ENCODE measurements around the gene OR13A1.
"Not testable (repeated sequence)": the region's sequence is repeated elsewhere in the genome, so short reads cannot be mapped to it uniquely, and the experiment has no call there.

OR13A1 gene

GRCh38 chr10:45340420-45340819 is 25.0 kb upstream of the OR13A1 start:
- POLR2A ChIA-PET; H3K36me3 ChIP-seq (ENCODE audit: control insufficient read depth in 2 of 2, insufficient read depth in 1 of 2, low read length in 2 of 2); H3K9me3 ChIP-seq (ENCODE audit: control insufficient read depth, insufficient read depth, low read depth, low read length); H3K4me3 ChIP-seq (ENCODE audit: low read depth, low read length); CTCF ChIA-PET; H3K4me1 ChIP-seq (ENCODE audit: control insufficient read depth, insufficient read depth, low read length); H3K27ac ChIP-seq (ENCODE audit: extremely low read depth, low read depth, low read length): not testable (repeated sequence)

GRCh38 chr10:45339894-45340293 is 24.5 kb upstream of the OR13A1 start:
- Histone ChIP-seq H3K27ac (ENCODE audit: extremely low read depth, low read depth, low read length) (no peak overlapping the region), H3K9me3 (ENCODE audit: control insufficient read depth, insufficient read depth, low read depth, low read length) (no peaks in the 10 kb centered on the region), H3K4me1 (ENCODE audit: control insufficient read depth, insufficient read depth, low read length) (no peaks in the 10 kb centered on the region), H3K36me3 (ENCODE audit: control insufficient read depth in 2 of 2, insufficient read depth in 1 of 2, low read length in 2 of 2) (no peaks in the 10 kb centered on the region), H3K4me3 (ENCODE audit: low read depth, low read length) (no peak overlapping the region)
- CTCF ChIA-PET, result no interaction called here
- no peak for TF ChIP-seq PATZ1 (tag by site-specific recombination; IDR thresholded peaks at IDR 0.05)
- no peak for TF ChIP-seq GLI4 (tag by site-specific recombination; IDR thresholded peaks at IDR 0.05)
- TF ChIP-seq RBAK (tag by site-specific recombination; IDR thresholded peaks at IDR 0.05), result no peak
- no peak for TF ChIP-seq ZNF837 (tag by site-specific recombination; IDR thresholded peaks at IDR 0.05)
- no peak for TF ChIP-seq ZFP37 (tag by site-specific recombination; IDR thresholded peaks at IDR 0.05)
- no peak for TF ChIP-seq ZNF830 (tag by site-specific recombination; IDR thresholded peaks at IDR 0.05; ENCODE audit: low read depth)
- no peak for TF ChIP-seq SP7 (tag by site-specific recombination; IDR thresholded peaks at IDR 0.05)
- no peak for TF ChIP-seq IKZF3 (tag by site-specific recombination; IDR thresholded peaks at IDR 0.05)
- TF ChIP-seq ZNF248 (tag by site-specific recombination; IDR thresholded peaks at IDR 0.05), result no peak
- TF ChIP-seq ZNF449 (tag by site-specific recombination; IDR thresholded peaks at IDR 0.05), result no peak
- TF ChIP-seq ZNF202 (tag by site-specific recombination; IDR thresholded peaks at IDR 0.05; ENCODE audit: borderline replicate concordance), result no peak
- no peak for TF ChIP-seq ZNF560 (tag by site-specific recombination; IDR thresholded peaks at IDR 0.05; ENCODE audit: borderline replicate concordance)
- TF ChIP-seq YY1 (tag by site-specific recombination; IDR thresholded peaks at IDR 0.05), result no peak
- no peak for TF ChIP-seq HIC1 (tag by site-specific recombination; IDR thresholded peaks at IDR 0.05)
- POLR2A ChIA-PET, result no interaction called here

GRCh38 chr10:45331824-45332223 is 16.4 kb upstream of the OR13A1 start:
- CTCF ChIA-PET; H3K9me3 ChIP-seq (ENCODE audit: control insufficient read depth, insufficient read depth, low read depth, low read length); POLR2A ChIA-PET; H3K4me1 ChIP-seq (ENCODE audit: control insufficient read depth, insufficient read depth, low read length); H3K36me3 ChIP-seq (ENCODE audit: control insufficient read depth in 2 of 2, insufficient read depth in 1 of 2, low read length in 2 of 2); H3K4me3 ChIP-seq (ENCODE audit: low read depth, low read length); H3K27ac ChIP-seq (ENCODE audit: extremely low read depth, low read depth, low read length): not testable (repeated sequence)

GRCh38 chr10:45326864-45327263 is 11.5 kb upstream of the OR13A1 start:
- H3K4me3 ChIP-seq (ENCODE audit: low read depth, low read length); POLR2A ChIA-PET; H3K36me3 ChIP-seq (ENCODE audit: control insufficient read depth in 2 of 2, insufficient read depth in 1 of 2, low read length in 2 of 2); H3K4me1 ChIP-seq (ENCODE audit: control insufficient read depth, insufficient read depth, low read length); H3K9me3 ChIP-seq (ENCODE audit: control insufficient read depth, insufficient read depth, low read depth, low read length); H3K27ac ChIP-seq (ENCODE audit: extremely low read depth, low read depth, low read length): not testable (repeated sequence)
- CTCF ChIA-PET, result interaction anchor here (0.7 kb wide), 1 partner anchor 675 kb away, joined by 3 read pairs; no protein-coding TSS in a partner anchor
- TF ChIP-seq ZNF146 (tag by site-specific recombination; IDR thresholded peaks at IDR 0.05), result peak; percentile 82
- TF ChIP-seq ZNF280D (tag by site-specific recombination; IDR thresholded peaks at IDR 0.05), result 0 out of 2 replicates have a peak, but pooled peaks have one; percentile 18
